ENCODE data around the gene AGR2. TPM values are rescaled to one million over a fixed set of nuclear protein-coding genes. Genes with fewer than 3 reads are reported as not detected.

Gene AGR2
- total RNA-seq, 4 donors from 2014 or later: not detected

DNA sequence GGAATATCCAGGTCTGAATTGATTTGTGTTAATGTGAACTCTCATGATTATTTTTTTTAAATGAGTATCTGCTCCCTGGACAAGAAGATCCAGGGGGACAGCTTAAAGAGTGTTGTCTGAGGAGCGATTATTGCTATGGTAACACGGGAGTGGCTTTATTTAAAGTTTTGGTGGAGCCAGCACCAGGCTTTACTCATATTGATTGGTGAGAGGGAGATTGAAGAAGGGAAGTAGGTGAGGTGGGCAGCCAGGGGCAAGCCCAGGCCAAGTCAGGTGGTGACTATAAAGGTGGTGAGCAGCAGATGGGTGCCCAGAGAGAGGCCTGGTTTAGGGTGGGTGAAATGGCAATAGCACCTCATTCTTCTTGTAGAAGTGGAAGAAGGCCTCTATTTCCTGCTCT, 10.2 kb upstream of the AGR2 start:
- intact Hi-C loops (cut with DNase I): no loop called here
- 94% methylated on average over 2 of the region's 2 CpGs for WGBS
- H3K36me3 ChIP-seq: no peaks in the 10 kb centered on the region
- H3K4me3 ChIP-seq: no peak overlapping the region
- no peaks in the 10 kb centered on the region for H3K4me1 ChIP-seq
- no peaks in the 10 kb centered on the region for H3K27me3 ChIP-seq
- TF ChIP-seq, protein P1, sequence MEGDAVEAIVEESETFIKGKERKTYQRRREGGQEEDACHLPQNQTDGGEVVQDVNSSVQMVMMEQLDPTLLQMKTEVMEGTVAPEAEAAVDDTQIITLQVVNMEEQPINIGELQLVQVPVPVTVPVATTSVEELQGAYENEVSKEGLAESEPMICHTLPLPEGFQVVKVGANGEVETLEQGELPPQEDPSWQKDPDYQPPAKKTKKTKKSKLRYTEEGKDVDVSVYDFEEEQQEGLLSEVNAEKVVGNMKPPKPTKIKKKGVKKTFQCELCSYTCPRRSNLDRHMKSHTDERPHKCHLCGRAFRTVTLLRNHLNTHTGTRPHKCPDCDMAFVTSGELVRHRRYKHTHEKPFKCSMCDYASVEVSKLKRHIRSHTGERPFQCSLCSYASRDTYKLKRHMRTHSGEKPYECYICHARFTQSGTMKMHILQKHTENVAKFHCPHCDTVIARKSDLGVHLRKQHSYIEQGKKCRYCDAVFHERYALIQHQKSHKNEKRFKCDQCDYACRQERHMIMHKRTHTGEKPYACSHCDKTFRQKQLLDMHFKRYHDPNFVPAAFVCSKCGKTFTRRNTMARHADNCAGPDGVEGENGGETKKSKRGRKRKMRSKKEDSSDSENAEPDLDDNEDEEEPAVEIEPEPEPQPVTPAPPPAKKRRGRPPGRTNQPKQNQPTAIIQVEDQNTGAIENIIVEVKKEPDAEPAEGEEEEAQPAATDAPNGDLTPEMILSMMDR (IDR thresholded peaks at IDR 0.05): no peak
- TF ChIP-seq POLR2A (IDR thresholded peaks at IDR 0.05; ENCODE audit: low read depth) (no peak), EP300 (IDR thresholded peaks at IDR 0.05) (no peak), POLR2AphosphoS5 (IDR thresholded peaks at IDR 0.05) (no peak)
- no peak for DNase-seq (ENCODE audit: extremely low spot score)
- H3K9me3 ChIP-seq: no peaks in the 10 kb centered on the region
- no peak overlapping the region for H3K27ac ChIP-seq (replicated peaks in 1 of 4)

DNA sequence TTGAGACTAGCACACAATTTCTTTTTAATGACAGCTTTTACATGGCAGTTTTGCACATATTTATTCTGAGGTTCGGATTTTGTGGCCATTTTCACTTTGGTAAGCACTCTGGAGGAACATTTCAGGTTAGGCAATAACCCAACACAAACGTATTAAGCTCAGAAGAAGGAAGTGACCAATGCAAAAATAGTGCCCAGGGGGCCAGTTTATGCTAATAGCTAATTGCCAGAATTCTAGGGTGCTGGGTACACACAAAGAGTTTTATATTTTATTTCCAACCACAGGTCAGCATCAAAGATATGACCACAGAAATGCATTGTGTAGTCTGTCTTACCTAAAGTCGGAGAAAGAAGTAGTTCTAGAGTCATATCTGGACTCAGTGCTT, 8.4 kb upstream of the AGR2 start:
- Histone ChIP-seq H3K27ac (replicated peaks in 1 of 4) (no peak overlapping the region), H3K27me3 (no peaks in the 10 kb centered on the region), H3K9me3 (no peaks in the 10 kb centered on the region), H3K4me1 (no peaks in the 10 kb centered on the region), H3K4me3 (no peak overlapping the region), H3K36me3 (no peaks in the 10 kb centered on the region)
- intact Hi-C loops (cut with DNase I): no loop called here
- DNase-seq (ENCODE audit: extremely low spot score): no peak
- TF ChIP-seq POLR2AphosphoS5 (IDR thresholded peaks at IDR 0.05): no peak
- no peak for TF ChIP-seq EP300 (IDR thresholded peaks at IDR 0.05)
- TF ChIP-seq POLR2A (IDR thresholded peaks at IDR 0.05; ENCODE audit: low read depth): no peak
- TF ChIP-seq, protein P1 (IDR thresholded peaks at IDR 0.05): no peak
- WGBS: 59% methylated on average over 3 of the region's 3 CpGs

DNA sequence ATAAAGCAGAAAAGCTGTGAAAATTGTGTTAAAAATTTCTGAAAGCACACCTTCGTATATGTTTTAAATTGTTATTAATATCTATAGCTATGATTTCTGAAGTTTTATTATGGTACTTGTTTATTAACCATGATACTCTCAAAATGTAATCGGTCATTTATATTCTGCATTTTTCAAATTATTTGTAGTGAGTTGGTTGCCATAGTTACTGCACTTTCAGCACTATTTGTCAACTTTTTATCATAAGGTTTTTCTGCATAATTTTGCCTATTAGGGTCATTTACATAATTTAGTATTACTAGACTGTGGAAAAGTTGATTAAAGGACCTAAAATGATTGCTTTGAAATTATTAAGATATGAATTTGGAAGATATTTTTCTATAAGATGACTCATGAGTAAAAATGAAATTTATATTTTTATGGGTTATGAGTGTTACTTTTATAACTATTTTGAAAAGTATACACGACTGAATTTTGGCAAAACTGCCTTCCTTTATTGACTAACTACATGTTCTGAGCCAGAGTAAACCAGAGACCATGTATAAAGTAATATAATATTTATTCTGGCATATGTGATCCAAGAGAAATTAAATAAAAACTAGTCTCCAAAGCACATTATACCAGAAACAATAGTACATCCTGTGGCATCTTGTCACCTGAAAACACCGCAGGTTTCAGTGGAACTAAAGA, 7.9 kb upstream of the AGR2 start:
- DNase-seq (ENCODE audit: extremely low spot score): no peak
- TF ChIP-seq POLR2A (IDR thresholded peaks at IDR 0.05; ENCODE audit: low read depth) (no peak), EP300 (IDR thresholded peaks at IDR 0.05) (no peak), POLR2AphosphoS5 (IDR thresholded peaks at IDR 0.05) (no peak)
- TF ChIP-seq, protein P1 (IDR thresholded peaks at IDR 0.05): no peak
- 87% methylated on average over 4 of the region's 4 CpGs for WGBS
- Histone ChIP-seq H3K27ac (replicated peaks in 1 of 4) (no peak overlapping the region), H3K4me1 (no peaks in the 10 kb centered on the region), H3K36me3 (no peaks in the 10 kb centered on the region), H3K9me3 (no peaks in the 10 kb centered on the region), H3K4me3 (no peak overlapping the region), H3K27me3 (no peaks in the 10 kb centered on the region)
- intact Hi-C loops (cut with DNase I): no loop called here

DNA sequence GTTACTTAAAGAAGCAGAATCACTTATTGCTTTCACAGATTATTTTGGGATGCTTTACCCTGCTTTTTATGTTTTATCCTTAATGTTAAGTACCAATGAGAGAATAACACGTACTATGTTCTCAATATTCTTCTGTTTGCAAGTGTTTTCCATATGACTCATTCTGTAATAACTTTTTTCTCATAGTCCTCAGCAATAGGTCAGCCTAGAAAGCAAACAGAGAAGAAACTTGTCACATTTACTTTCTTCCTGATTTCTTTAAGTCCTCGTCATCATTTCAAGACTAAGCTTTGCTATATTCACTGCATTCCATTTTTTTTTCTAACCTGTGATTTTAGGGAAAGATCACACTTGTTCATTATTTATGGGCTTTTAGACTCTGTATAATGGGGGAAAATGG, 6.8 kb upstream of the AGR2 start:
- intact Hi-C loops (cut with DNase I): no loop called here
- Histone ChIP-seq H3K4me3 (no peak overlapping the region), H3K27me3 (no peaks in the 10 kb centered on the region), H3K4me1 (no peaks in the 10 kb centered on the region), H3K36me3 (no peaks in the 10 kb centered on the region), H3K9me3 (no peaks in the 10 kb centered on the region), H3K27ac (replicated peaks in 1 of 4) (no peak overlapping the region)
- WGBS: 68% methylated on average over 2 of the region's 2 CpGs
- TF ChIP-seq POLR2AphosphoS5 (IDR thresholded peaks at IDR 0.05) (no peak), POLR2A (IDR thresholded peaks at IDR 0.05; ENCODE audit: low read depth) (no peak), EP300 (IDR thresholded peaks at IDR 0.05) (no peak)
- TF ChIP-seq, protein P1 (IDR thresholded peaks at IDR 0.05): no peak
- no peak for DNase-seq (ENCODE audit: extremely low spot score)

DNA sequence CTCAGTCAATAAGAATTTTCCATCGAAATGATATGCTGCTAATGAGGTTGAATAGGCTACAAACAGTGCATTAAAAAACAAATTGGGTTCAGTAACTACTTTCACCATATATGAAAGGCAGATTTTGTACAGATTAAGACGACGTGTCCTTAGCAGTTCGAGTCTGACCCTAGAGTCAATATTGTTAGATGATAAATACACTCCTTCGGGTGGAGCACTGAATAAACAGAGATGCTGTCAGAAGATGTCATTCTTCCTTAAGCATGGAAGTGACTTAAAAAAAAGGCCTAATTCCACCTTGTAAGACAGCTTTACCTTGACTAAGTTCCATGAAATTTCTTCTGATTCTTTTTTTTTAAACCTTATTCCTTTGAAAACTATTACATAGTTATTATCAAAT, 5.8 kb upstream of the AGR2 start:
- 78% methylated on average over 5 of the region's 5 CpGs for WGBS
- no peaks in the 10 kb centered on the region for H3K27me3 ChIP-seq

More for the DNA sequence above, 5.8 kb upstream of the AGR2 start:
- TF ChIP-seq, protein P1 (IDR thresholded peaks at IDR 0.05): no peak
- no peak for TF ChIP-seq POLR2AphosphoS5 (IDR thresholded peaks at IDR 0.05)
- Histone ChIP-seq H3K9me3 (no peaks in the 10 kb centered on the region), H3K4me3 (no peak overlapping the region), H3K4me1 (no peaks in the 10 kb centered on the region), H3K36me3 (no peaks in the 10 kb centered on the region), H3K27ac (replicated peaks in 1 of 4) (no peak overlapping the region)
- no peak for DNase-seq (ENCODE audit: extremely low spot score)
- intact Hi-C loops (cut with DNase I): no loop called here

Measured in esophagus muscularis mucosa (tissue), 4 donors.